ENCODE data around the gene STAP1. TPM values are rescaled to one million over a fixed set of nuclear protein-coding genes. Genes with fewer than 3 reads are reported as not detected.

STAP1 gene
- total and polyA plus RNA-seq, 2 experiments from 2014 or later: not detected

GRCh38 chr4:67616478-67616877 is 58.0 kb downstream of the STAP1 start:
- H2AFZ ChIP-seq: no peak overlapping the region
- no peak overlapping the region for H3K27ac Mint-ChIP-seq
- no peaks in the 10 kb centered on the region for H3K9me2 ChIP-seq (ENCODE audit: insufficient read depth)
- no peaks in the 10 kb centered on the region for H3K79me2 ChIP-seq (replicated peaks; ENCODE audit: insufficient read depth)
- H4K20me1 ChIP-seq (replicated peaks; ENCODE audit: insufficient read depth): no peaks in the 10 kb centered on the region
- H3K4me1 Mint-ChIP-seq: no peaks in the 10 kb centered on the region
- ATAC-seq: no peak
- H3K4me3 ChIP-seq: no peak overlapping the region
- TF ChIP-seq ETS1 (IDR thresholded peaks at IDR 0.05) (no peak), CTCF (conservative IDR thresholded peaks at IDR 0.05; ENCODE audit: low read depth in 2 of 2) (no peak), CREB1 (CRISPR knock-in tag; IDR thresholded peaks at IDR 0.05; ENCODE audit: low read depth) (no peak), POLR2AphosphoS5 (IDR thresholded peaks at IDR 0.05; ENCODE audit: low read depth) (no peak), EZH2phosphoT487 (IDR thresholded peaks at IDR 0.05; ENCODE audit: unreplicated experiment) (no peak), JUNB (IDR thresholded peaks at IDR 0.05; ENCODE audit: unreplicated experiment) (no peak), STAT1 (IDR thresholded peaks at IDR 0.05; ENCODE audit: unreplicated experiment) (no peak), ZNF114 (CRISPR knock-in tag; IDR thresholded peaks at IDR 0.05) (no peak), ZNF462 (CRISPR knock-in tag; IDR thresholded peaks at IDR 0.05) (no peak), ZNF331 (CRISPR knock-in tag; IDR thresholded peaks at IDR 0.05; ENCODE audit: low read depth) (no peak), REST (IDR thresholded peaks at IDR 0.05; ENCODE audit: unreplicated experiment) (no peak)
- no peaks in the 10 kb centered on the region for H3K27me3 Mint-ChIP-seq (ENCODE audit: insufficient read depth, low read depth, poor library complexity)
- H3K36me3 ChIP-seq (ENCODE audit: insufficient read depth): peaks cover 10% of the 10 kb centered on the region; the same call in 1 of the 2 replicates
- no peaks in the 10 kb centered on the region for H3K9me3 Mint-ChIP-seq
- no peak for DNase-seq (ENCODE audit: low spot score)
- peaks cover 42% of the 10 kb centered on the region for H3K36me3 Mint-ChIP-seq (ENCODE audit: low read depth)
- no peaks in the 10 kb centered on the region for H3K4me1 ChIP-seq (ENCODE audit: insufficient read depth)
- H3F3A ChIP-seq (replicated peaks; ENCODE audit: low read depth): no peaks in the 10 kb centered on the region
- H3K27me3 ChIP-seq (ENCODE audit: insufficient read depth): no peaks in the 10 kb centered on the region
- H3K4me3 Mint-ChIP-seq: no peak overlapping the region
- H3K4me2 ChIP-seq: no peak overlapping the region
- H3K27ac ChIP-seq (ENCODE audit: low read depth): no peak overlapping the region
